ENCODE results near the gene ROBO3.

Gene ROBO3

DNA sequence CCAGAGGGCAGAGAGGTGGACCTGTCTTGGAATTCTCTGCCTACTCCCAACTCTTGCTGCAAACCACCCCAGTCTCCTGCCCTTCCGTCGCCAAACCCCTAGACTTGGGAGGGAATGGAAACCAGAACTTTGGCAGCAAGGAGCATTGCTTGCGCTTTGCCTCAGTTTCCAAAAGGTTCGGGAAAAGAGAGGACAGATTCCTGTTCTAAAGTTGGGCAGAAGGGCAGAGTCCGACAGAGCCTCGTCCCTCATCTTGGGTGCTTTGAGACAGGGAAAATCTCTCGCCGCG is 396 bp upstream of the ROBO3 start:
- H3K4me3 ChIP-seq (ENCODE audit: low read length): no peak overlapping the region
- no peak for TF ChIP-seq ZNF274 (IDR thresholded peaks at IDR 0.05; ENCODE audit: low read depth, low read length)

DNA sequence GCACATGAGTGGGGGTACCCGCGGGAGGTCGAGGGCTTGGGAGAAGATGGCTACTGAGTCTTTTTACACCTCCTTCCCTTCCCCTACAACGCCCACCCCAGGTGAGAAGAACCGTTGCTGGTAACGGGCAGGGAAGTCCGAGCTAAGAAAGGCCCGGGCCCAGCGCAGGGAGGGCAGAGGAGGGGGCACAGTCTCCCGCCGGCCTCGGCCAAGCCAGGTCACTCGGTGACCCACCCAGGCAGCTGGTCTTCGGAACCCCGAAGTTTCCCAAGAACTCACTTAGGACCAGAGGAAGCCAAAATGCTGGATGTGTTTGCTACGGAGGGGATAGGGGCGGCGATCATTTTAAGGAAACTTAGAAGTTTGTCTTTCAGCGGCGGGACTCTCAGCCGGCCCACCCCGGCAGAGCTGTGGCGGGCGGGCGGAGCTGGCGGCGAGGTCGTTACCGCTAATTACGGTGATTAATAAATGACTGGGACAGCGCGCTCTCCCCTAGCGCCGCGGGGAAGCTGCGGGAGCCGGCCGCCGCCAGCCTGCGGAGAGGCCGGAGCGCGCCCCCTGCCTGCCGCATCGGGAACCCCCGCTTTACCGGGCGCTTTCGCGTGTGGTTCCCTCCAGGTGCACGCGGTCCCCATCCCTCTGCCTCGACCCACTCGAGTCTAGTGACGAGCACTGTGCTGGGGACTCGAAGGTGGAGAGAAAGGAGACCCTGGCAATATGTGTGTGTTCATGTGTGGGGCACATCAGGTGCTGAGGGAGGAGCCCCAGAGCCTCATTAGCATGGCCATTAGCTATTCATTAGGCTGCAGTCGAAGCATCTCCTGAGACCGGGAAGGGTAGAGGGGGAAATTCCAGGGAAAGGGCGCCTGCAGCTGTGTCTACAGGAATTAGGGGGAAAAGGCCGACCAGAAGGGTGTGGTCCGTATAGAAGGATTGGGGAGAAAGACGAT is 945 bp downstream of the ROBO3 start:
- H3K4me3 ChIP-seq (ENCODE audit: low read length): no peak overlapping the region
- no peak for TF ChIP-seq ZNF274 (IDR thresholded peaks at IDR 0.05; ENCODE audit: low read depth, low read length)

DNA sequence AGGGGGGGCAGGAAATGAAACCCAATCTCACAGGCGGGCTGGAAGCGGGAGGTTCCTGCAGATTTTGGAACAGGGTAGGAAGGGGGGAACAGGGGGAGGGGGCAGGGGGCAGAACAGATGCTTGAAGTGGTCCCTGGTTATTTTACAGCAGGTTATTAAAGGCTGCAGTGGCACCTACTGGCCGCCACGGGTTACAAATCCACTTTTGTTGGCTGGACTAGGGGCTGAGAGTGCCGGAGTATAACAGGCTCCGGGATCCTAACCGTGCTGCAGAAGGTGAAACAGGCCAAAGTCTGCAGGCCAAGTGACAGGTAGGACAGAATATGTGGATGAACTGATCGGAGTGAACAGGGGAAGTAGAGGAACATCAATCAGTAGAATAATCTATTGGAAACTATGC is 2.5 kb downstream of the ROBO3 start:
- no peak overlapping the region for H3K4me3 ChIP-seq (ENCODE audit: low read length)
- TF ChIP-seq ZNF274 (IDR thresholded peaks at IDR 0.05; ENCODE audit: low read depth, low read length): no peak

DNA sequence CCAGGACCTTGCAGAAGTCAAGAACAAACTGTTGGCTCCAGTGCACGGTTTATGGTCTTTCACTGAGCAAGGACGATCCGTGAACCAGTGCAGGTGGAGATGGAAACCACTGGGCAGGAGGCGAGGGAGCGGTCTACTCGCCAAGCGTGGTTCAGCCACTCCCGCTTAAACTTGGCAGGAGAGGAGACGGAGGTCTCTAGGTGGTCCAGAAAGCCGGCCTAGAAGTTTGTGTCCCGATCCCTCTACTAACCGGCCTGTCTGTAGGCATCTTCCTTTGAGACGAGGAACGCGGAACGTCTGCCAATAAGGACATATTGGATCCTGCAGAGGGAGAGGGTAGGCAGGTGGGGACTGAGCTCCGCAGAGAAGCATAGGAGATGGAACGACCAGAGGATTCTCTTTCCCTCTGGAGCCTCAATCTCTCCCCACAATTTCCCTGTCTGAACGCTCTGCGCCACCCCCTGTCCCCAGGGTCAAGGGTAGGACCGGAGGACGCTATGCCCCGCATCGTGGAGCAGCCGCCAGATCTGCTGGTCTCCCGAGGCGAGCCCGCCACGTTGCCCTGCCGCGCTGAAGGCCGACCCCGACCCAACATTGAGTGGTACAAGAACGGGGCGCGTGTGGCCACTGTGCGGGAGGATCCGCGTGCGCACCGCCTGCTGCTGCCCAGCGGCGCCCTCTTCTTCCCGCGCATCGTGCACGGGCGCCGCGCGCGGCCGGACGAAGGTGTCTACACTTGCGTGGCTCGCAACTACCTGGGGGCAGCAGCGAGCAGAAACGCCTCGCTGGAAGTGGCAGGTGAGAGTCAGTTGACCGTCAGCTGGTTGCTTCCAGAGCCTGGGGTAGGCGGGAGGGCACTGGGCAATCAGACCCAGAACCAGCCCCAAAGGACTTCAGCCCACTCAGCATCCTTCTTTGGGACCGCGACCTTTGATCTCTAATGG is 3.4 kb downstream of the ROBO3 start:
- no peak for TF ChIP-seq ZNF274 (IDR thresholded peaks at IDR 0.05; ENCODE audit: low read depth, low read length)
- H3K4me3 ChIP-seq (ENCODE audit: low read length): no peak overlapping the region

DNA sequence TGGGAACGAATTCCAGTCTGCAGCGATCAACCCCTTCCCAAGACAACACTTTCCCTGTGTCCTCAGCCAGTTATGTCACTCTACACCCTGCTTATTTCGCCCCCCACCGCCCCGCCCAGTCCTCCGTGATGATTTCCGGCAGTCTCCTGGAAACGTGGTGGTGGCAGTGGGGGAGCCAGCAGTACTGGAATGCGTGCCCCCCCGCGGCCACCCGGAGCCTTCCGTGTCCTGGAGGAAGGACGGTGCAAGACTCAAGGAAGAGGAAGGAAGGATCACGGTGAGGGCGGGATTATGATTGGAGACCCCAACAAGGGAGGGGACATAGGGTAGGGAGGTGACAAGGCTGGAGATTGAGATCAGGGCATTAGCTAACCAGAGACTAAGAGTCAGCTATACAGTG is 4.1 kb downstream of the ROBO3 start:
- no peak for TF ChIP-seq ZNF274 (IDR thresholded peaks at IDR 0.05; ENCODE audit: low read depth, low read length)
- H3K4me3 ChIP-seq (ENCODE audit: low read length): no peak overlapping the region

DNA sequence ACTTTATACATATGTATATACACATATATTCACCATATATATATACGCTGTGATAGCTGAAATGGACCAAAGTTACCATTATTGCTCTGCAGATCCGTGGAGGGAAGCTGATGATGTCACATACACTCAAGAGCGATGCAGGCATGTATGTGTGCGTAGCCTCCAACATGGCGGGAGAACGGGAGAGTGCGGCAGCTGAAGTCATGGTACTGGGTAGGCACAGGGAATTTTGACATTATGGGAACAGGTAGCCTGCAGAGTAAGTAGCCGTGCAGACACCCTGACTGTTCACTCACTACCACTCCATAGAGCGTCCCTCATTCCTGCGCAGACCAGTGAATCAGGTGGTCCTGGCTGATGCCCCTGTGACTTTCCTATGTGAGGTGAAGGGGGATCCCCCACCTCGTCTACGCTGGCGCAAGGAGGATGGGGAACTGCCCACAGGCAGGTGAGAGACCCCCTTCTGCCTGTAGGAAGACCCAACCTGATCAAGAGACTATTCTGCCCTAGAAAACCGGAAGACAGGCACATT is 4.7 kb downstream of the ROBO3 start:
- TF ChIP-seq ZNF274 (IDR thresholded peaks at IDR 0.05; ENCODE audit: low read depth, low read length): no peak
- no peak overlapping the region for H3K4me3 ChIP-seq (ENCODE audit: low read length)

DNA sequence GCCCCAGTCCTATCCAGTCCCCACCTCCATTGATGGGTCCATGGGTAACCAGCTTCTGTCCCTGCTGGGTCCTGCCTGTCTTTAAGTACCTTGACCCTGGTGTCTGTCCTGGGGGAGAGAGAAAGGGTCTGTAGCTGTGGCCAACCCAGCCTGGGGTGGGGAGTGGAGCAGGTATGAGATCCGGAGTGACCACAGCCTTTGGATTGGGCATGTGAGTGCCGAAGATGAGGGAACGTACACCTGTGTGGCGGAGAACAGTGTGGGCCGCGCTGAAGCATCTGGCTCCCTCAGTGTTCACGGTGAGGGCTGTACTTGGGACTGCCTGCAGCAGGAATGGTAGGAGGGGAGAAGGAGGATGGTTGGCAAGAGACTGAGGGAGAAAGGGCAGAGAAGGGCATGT is 5.2 kb downstream of the ROBO3 start:
- TF ChIP-seq ZNF274 (IDR thresholded peaks at IDR 0.05; ENCODE audit: low read depth, low read length): no peak
- no peak overlapping the region for H3K4me3 ChIP-seq (ENCODE audit: low read length)

DNA sequence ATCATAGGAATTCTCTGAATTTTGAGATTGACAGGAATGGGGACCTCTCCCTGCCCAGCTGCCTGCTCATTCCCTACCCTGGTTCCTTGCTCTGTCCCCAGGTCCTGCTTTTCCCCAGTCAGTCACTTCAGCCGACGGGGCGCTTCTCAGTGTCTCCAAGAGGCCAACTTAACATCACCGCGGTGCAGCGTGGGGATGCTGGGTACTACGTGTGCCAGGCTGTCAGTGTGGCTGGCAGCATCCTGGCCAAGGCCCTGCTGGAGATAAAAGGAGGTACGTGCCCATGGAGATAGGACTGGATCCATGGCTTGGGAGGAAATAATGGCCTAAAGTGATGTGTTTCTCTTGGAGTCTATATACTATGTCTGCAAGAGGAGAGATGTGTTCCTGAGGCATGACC is 7.0 kb downstream of the ROBO3 start:
- H3K4me3 ChIP-seq (ENCODE audit: low read length): no peak overlapping the region
- no peak for TF ChIP-seq ZNF274 (IDR thresholded peaks at IDR 0.05; ENCODE audit: low read depth, low read length)

DNA sequence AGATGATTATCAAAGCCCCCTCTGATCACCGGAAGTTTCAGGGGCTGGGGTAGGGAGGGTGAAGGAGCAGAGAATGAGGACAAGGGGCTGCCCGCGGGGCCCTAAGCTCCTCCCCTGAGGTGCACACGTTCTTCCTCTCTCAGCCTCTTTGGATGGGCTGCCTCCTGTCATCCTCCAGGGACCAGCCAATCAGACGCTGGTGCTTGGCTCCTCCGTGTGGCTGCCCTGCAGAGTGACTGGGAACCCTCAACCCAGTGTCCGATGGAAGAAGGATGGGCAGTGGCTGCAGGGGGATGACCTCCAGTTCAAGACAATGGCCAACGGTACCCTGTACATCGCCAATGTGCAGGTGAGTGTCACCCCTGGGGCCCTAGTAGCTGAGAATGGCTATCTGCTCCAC is 7.5 kb downstream of the ROBO3 start:
- no peak overlapping the region for H3K4me3 ChIP-seq (ENCODE audit: low read length)
- no peak for TF ChIP-seq ZNF274 (IDR thresholded peaks at IDR 0.05; ENCODE audit: low read depth, low read length)

DNA sequence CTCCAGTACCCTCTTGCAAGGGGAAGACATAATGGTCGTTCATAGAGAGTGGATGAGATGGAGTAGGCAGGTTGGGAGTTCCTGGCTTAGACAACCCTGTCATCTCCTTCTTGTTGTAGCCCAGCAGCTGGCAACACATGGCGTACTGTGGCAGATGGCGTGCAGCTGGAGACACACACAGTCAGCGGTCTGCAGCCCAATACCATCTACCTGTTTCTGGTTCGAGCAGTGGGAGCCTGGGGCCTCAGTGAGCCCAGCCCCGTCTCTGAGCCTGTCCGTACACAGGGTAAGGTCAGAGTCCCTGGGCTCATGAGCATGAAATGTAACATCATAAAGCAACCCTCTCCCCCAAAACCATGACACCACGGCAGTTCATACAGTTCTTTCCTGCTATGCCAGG is 8.7 kb downstream of the ROBO3 start:
- no peak for TF ChIP-seq ZNF274 (IDR thresholded peaks at IDR 0.05; ENCODE audit: low read depth, low read length)
- H3K4me3 ChIP-seq (ENCODE audit: low read length): no peak overlapping the region

DNA sequence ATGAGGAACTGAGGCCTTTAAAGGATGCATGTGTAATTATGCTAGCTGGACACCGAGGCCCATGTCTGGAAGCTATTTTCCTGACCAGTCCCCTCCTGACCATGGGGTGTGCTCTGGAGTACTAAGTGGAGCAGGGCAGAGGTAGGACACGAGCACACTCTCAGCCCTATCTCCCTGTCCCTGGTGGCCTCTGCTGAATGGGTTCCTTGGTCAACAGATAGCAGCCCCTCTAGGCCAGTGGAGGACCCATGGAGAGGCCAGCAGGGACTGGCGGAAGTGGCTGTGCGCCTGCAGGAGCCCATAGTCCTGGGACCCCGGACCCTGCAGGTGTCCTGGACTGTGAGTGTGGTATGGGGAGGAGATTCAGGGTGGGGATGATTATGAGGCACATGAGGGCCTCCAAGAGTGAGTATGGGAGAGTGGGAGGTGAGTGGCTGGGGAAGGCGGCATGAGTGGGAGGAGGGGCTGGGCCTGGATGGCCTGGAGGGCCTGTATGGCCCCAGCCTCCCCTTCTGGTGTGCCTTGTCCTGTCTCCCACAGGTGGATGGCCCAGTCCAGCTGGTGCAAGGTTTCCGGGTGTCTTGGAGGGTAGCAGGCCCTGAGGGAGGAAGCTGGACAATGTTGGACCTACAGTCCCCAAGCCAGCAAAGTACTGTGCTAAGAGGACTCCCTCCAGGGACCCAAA is 9.5 kb downstream of the ROBO3 start:
- H3K4me3 ChIP-seq (ENCODE audit: low read length): no peak overlapping the region
- TF ChIP-seq ZNF274 (IDR thresholded peaks at IDR 0.05; ENCODE audit: low read depth, low read length): no peak

DNA sequence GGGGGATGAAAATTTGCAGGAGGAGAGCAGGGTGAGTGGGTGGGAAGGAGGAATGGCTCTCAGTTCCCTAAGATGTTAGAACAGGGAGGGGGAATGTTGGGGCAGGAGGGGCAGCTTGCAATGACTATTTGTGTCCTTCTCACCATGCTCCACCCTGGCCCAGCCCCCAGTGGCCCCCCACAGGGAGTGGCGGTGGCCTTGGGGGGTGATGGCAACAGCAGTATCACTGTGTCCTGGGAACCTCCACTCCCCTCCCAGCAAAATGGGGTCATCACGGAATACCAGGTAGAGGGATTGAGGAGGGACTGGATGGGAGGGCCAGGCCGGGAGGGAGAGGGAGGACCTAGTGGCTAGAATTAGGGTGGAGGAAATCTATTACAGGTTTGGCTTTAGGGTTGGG is 10.2 kb downstream of the ROBO3 start:
- no peak overlapping the region for H3K4me3 ChIP-seq (ENCODE audit: low read length)
- no peak for TF ChIP-seq ZNF274 (IDR thresholded peaks at IDR 0.05; ENCODE audit: low read depth, low read length)

DNA sequence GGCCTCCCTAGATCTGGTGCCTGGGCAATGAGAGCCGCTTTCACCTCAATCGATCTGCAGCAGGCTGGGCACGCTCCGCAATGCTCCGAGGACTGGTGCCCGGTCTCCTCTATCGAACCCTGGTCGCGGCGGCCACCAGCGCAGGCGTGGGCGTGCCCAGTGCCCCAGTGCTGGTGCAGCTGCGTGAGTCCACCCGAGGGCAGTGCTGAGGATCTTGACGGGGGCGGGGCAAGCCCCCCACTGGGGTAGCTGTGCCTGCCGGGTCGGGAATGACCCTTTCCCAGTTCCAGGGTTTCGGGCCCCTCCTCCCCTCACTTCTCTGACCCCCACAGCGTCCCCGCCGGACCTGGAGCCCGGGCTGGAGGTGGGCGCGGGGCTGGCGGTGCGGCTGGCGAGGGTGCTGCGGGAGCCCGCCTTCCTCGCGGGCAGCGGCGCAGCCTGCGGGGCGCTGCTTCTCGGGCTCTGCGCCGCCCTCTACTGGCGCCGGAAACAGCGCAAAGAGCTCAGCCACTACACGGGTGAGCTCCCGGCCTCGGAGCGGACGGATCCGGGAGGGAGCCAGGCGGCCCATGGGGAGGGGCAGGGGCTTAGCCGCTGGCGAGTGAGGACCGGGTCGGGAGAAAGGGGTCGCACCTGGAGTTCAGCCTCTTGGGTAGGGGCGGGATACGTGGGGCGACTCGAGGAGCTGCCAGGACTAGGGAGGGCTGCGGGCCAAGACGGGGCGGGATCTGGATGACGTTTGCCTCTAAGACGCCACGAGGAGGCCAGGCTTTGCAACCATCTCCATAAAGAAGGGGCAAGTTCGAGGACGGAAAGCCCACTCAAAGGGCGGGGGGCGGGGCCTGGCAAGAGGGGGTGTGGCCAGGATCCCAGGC is 10.9 kb downstream of the ROBO3 start:
- H3K4me3 ChIP-seq (ENCODE audit: low read length): peak overlapping the region; percentile 49; the same call in 1 of the 2 replicates
- no peak for TF ChIP-seq ZNF274 (IDR thresholded peaks at IDR 0.05; ENCODE audit: low read depth, low read length)
